Activated T-cell treated with anti-CD3 and anti-CD28 coated beads for 1 hour (primary cell): ENCODE data around the gene CDH22.

Experiments
- DNase-seq: peaks from one replicate; pipeline ENCODE4 v3.0.0-alpha.2; 2020; ENCODE audit warnings: low read depth

The CDH22 gene

GRCh38 chr20:46324379-46324778, 16.1 kb upstream of the CDH22 start:
- no peak for DNase-seq

GRCh38 chr20:46323557-46323956, 15.3 kb upstream of the CDH22 start:
- DNase-seq: no peak

- DNase-seq: no peak
Measured at GRCh38 chr20:46322641-46323040, 14.3 kb upstream of the CDH22 start.

- DNase-seq: no peak
Measured at GRCh38 chr20:46317685-46318177, 9.4 kb upstream of the CDH22 start.

GRCh38 chr20:46316984-46317684, 8.8 kb upstream of the CDH22 start:
- DNase-seq: no peak

GRCh38 chr20:46315311-46315710, 7.0 kb upstream of the CDH22 start:
- no peak for DNase-seq

- no peak for DNase-seq
Measured at GRCh38 chr20:46312945-46313861, 4.9 kb upstream of the CDH22 start.

GRCh38 chr20:46312075-46312944, 4.0 kb upstream of the CDH22 start:
- DNase-seq: no peak

GRCh38 chr20:46311719-46312074, 3.4 kb upstream of the CDH22 start:
- DNase-seq: no peak

- no peak for DNase-seq
Measured at GRCh38 chr20:46311039-46311650, 2.8 kb upstream of the CDH22 start.

GRCh38 chr20:46309945-46310344, 1.6 kb upstream of the CDH22 start:
- no peak for DNase-seq

GRCh38 chr20:46307999-46308257, 370 bp downstream of the CDH22 start:
- no peak for DNase-seq

GRCh38 chr20:46307139-46307998, 929 bp downstream of the CDH22 start:
- DNase-seq: peak; percentile 65

- DNase-seq: no peak
Measured at GRCh38 chr20:46306743-46307138, 1.6 kb downstream of the CDH22 start.

- no peak for DNase-seq
Measured at GRCh38 chr20:46305973-46306360, 2.3 kb downstream of the CDH22 start.

- no peak for DNase-seq
Measured at GRCh38 chr20:46305331-46305972, 2.8 kb downstream of the CDH22 start.

- DNase-seq: no peak
Measured at GRCh38 chr20:46304852-46305251, 3.4 kb downstream of the CDH22 start.

GRCh38 chr20:46304361-46304760, 3.9 kb downstream of the CDH22 start:
- DNase-seq: no peak

- no peak for DNase-seq
Measured at GRCh38 chr20:46303176-46303956, 4.9 kb downstream of the CDH22 start.

- DNase-seq: no peak
Measured at GRCh38 chr20:46302106-46302505, 6.2 kb downstream of the CDH22 start.
